SHP77 treated with DMSO at 0.1 percent for 48 hours (cell line): ENCODE results near the gene SYT2.
"Not testable (repeated sequence)": the region's sequence is repeated elsewhere in the genome, so short reads cannot be mapped to it uniquely, and the experiment has no call there.

ENCODE experiments used
- DNase-seq: peaks from one replicate; lab custom pipeline; 2025; lab: John Stamatoyannopoulos, UW

The SYT2 gene

DNA sequence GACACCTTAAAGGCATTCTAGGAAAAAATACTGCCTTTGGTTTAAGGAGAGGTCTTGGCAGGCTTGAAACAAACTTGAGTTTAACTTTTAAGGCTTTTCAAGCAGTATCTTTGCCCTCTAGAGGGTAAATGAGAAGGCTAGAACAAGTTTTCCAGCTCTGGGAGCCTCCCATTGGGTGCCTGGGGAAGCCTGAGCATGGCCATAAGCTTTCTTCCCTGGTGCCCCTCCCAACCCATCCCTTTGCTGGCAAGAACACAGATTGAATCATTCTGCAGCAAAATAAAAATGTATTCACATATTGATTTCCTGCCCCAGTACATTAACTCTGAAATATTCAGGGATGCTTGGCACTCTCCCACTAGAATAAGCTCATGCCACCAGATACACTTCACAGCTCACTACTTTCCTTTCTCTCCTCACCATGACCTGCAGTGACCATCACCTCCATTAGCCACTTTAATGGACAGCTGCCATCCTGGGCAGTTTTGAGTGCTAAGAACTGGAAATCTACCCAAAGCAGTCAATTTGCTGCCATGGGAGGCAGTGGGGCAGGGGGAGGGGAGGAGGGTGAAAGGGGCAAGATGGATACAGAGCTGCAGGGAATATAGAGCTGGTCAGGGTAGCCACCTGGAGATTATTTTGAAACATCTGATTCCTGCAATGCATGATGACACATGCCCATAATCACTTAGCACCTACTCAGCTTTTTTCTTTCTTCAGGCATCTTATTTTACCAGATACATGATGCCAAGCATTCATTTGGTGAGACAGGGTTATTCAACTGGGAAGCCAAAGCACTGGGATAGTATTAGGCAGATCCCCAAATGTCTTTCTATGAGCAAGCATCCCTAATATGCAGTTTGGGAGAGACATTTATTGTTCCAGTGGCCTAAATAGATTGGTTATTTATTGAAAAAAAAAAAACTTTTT lies 140.6 kb downstream of the SYT2 start:
- no peak for DNase-seq

DNA sequence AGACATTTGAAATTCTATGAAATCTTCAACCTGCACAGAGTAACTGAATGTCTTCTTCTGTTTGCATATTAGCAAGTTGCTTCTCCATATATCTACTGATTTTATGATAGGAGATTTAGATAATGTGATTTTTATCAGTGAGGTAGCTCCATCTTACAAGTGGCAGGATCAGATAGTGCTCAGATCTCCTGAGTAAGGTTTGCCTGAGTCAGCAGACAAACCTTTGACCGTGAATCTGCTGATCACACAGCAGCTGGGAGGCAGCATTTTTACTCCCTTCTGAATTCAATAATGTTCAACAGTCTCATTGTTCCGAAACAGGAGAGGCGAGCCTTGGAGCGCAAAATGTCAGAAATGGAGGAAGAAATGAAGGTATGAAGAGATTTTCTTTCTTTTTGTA lies 141.4 kb downstream of the SYT2 start:
- DNase-seq: no peak

DNA sequence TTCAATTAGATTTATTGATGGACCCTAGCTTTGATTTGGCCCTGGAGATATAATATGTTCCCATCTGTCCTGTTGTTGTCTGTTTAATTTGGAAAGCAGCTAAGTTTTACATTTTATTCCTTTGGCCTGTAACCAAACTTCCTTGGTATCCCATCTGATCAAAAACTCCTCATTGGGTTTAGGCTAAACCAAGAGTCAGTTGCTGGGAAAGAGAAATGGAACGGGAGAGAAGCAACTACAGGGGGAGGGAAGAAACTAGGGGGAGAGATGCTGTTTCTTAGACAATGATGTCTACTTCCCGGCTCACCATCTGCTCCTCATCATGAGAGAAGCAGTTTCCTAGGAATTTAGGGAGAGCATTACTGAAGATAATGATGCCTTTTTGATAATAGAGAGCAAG lies 141.8 kb downstream of the SYT2 start:
- DNase-seq: no peak

DNA sequence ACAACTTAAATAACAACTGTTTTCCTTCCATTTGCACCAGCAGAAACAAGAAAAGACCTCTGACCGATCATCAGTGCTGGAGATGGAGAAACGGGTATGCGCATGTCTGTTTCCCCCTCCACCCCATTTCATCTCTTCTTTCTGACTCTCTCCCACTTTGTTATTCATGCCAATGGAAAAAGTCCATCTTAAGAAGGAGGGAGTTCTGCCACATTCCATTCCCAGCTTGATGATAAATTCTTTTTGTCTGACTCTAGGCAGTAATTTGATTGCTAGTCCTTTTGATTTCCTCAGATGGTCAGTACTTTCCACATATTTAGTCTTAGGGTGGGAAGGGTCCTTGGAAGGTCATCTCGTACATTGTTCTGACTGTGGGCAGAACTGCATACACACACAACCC lies 142.5 kb downstream of the SYT2 start:
- DNase-seq: no peak

DNA sequence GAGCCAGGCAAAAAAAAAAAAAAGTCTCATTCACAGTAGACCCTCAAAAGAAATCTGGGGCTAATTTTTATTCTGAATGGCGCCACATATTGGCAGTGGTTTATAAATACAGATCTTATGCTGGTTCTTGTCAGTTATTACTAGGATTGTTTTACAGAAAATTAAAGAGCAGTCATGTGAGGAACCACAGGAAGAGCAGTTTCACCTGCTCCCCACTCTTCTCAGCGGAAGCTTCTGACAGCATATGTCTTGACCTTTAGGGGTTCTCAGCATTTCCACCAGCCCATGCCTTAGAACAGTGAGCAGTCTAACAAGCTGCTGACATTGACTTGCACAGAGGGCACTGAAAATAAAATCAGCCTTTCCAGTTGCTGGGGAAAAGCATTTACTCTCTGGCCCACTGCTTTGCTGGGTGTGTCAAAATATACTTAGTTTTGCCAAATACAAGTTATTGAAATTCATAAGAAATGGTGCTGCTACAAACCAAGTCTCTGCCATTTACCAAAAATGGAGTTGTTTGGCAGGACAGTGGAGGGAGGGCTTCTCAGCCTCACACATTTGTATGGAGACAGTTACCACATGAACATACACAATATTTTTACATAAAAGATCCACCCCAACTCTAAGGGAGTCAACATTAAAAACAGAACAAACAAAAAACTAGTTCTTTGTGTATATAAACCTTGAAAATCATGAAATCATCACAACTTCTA lies 144.2 kb downstream of the SYT2 start:
- no peak for DNase-seq

DNA sequence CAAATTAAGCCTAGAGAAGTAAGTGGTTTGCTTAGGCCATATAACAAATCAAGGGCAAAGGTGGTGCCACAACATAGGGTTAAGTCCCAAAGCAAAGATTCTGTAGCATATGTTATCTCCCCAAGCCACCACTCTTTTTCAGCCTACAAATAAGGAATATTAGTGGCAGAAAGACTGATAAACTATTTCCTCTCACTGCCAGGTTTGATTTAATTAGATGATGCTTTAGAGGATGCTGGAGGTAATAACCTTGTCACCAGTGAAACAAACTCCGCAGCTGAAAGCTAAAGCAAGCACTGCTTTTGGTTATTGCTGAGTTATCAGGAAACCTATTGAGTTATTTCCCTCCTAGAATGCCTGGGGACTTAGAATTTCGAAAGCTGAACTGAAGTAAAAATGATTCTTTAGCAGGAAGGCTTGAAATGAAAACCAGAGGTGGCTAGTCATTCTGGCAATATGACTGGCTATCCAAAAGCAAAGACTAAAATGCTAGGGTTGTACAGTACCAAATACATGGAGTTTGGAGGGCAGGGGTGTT lies 145.2 kb downstream of the SYT2 start:
- DNase-seq: no peak

DNA sequence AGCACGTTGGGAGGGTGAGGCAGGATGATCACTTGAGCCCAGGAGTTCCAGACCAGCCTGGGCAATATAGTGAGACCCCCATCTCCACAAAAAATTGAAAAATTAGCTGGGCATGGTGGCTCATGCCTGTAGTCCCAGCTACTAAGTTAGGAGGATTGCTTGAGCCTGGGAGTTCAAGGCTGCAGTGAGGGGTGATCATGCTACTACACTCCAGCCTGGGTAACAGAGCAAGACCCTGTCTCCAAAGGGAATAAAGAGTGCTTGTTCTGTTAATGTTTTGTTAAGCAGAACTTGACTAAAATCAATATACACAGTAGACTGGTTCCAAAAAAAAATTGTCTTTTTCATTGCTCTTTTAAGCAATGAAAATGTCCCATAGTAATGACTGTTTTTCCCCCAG lies 146.4 kb downstream of the SYT2 start:
- DNase-seq: no peak

DNA sequence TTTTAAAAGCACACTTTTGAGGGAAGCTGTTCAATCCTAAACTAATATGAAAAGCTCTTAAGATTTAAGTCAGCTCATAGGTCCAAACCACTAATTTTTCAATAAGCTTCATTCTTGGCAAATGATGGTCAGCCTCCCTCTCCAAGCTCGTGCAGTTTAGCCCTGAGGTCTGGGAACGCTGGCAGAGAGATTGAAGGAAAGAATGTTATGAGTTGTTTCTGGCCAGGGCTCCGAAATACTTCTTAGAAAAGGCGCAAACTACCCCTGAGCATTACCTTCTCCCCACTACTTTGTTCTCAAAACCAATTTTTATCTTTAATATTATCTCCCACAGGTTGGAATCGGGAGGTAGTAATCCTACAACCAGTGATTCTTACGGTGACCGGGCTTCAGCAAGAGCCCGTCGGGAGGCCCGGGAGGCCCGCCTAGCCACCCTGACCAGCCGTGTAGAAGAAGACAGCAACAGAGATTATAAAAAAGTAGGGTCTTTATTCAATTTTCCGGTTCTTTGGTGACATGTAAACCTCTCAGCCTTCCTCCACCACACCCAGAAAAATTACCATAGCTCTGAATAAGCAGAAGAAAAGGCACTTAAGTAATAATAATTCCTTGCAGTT lies 147.7 kb downstream of the SYT2 start:
- DNase-seq: no peak

DNA sequence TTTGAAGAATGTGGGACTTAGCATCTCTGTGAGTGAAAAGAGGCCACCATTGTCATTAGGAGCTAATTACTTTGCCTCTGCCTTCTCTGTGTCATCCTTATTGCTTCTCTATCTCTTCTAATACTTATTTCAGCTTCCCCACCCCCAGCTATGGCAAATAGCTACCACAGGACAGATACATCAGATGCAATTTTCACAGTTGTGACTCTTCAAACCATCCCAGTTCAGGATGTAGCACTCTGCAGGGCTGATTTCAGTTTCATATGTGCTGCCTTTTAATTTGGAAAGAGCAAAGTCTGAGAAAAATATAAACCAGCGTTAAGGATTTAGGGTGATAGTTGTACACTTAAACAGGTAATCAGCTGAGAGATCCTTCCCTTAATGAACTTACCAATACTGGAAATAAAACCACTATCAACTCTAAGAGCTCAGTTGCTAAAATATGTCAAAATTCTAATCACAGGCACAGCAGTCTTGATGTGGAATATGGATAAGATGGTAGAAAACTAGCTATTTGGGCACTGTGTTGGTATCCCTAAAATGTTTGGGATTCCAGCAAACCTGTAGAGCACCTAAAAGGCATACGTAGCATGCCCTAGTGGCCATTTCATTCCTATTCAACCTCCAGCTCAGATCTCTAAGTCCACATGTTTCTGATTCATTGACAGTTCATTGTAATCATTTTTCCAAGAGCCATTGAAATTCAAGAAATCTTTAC lies 148.4 kb downstream of the SYT2 start:
- no peak for DNase-seq

DNA sequence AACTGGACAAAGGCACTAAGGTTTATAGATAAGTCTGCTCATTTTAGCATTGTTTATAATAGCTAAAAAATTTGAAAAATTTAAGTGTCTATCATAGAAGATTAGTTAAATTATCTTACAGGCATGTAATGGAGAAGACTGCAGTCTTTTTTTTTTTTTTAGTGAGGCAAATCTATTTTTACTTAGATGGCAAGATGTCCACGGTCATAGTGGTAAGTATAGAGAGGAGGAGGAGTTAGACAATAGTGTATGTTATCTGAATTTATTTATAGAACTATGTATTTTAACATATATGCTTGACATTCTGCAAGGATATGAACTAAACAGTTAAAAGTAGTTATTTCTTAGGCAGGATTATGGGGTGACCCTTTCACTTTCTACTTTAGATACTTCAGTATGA lies 149.0 kb downstream of the SYT2 start:
- DNase-seq: no peak

DNA sequence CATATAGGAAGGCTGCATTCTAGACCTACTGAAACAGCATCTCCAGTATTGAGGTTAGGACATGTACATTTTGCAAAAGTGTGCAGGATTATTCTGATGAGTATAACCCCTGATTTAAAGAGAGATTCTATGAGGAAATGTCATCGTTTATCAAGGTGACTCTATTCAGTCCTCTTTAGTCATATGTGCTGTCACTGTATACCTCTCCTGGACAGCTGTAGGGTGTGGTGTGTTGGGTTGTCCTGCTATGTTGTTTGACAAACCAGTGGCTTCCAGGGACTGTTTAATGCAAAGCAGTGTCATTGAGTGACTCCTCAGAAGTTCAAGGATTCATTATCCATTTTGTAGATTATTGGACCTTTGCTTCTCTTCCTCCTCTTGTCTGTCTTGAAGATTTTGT lies 152.6 kb downstream of the SYT2 start:
- DNase-seq: not testable (repeated sequence)

DNA sequence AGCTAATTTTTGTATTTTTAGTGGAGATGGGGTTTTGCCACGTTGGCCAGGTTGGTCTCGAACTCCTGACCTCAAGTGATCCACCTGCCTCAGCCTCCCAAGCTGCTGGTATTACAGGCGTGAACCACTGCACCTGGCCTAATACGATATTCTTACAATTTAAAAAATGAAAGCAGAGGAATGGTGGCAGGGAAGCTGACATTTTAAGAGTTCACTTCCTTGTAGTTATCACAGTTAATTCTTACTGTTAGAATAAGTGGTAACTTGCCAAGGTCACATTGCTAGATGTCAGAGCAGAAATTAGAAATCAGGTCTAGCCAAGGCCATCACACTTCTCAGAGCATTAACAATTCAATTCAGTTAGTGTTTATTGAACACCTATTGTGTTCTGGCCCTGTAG lies 154.2 kb downstream of the SYT2 start:
- not testable (repeated sequence) for DNase-seq

DNA sequence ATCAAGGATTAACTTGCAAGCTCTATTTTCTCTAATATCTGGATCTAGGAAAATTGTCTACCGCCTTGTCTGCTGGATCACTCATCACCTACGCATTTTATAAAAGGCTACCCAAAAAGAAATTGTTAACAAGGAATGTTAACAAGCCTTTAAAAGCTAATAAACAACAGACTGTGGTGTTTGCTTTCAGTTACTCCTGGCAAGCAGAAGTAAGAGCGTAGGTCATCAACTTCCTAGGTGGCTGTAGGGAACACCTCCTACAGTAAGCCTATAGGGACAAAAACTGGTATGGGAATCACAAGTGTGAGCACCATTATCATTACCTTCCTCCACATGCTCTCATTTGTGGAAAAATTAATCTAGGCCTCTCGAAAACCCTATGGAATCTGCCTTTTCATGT lies 155.6 kb downstream of the SYT2 start:
- DNase-seq: not testable (repeated sequence)

DNA sequence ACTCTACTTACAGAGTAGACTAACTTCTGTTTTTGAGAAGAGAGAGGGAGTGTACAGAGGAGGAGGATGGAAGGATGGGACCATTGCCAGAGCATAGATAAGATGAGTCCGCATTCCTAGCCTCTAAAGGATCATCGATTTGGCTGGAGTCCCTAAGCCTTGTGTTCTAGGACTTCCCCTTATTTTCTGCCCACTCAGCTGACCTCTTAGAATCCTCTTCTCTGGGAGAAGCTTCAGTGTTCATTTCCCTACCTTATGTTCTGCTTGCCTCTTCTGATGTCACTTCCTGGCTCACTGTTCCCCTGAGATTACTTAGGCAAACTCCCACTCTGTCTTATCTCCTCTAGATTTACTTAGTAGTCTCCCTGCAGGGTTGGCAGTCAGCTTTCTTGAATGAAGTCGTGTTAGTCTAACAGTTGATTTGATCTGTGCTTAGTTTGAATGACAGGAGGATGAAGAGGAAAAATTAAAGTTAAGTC lies 156.7 kb downstream of the SYT2 start:
- no peak for DNase-seq

DNA sequence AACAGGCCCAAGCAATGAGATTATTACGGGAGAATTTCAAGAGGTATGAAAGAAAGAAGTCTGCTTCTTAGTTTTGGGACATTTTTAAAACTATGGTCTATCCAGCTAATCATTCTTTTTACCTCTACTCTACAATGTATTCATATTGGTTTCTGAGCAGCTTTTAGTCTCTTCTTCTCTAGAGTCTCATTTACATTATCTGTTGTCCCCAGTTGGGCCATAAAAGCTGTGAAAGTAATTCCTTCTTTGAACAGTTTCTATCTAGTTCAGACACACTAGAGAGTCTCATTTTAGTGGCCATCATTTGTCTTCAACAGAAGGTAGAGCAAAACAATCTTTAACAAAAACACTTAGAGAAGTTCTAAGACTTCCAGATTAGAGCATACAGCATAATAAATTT lies 157.2 kb downstream of the SYT2 start:
- DNase-seq: not testable (repeated sequence)

DNA sequence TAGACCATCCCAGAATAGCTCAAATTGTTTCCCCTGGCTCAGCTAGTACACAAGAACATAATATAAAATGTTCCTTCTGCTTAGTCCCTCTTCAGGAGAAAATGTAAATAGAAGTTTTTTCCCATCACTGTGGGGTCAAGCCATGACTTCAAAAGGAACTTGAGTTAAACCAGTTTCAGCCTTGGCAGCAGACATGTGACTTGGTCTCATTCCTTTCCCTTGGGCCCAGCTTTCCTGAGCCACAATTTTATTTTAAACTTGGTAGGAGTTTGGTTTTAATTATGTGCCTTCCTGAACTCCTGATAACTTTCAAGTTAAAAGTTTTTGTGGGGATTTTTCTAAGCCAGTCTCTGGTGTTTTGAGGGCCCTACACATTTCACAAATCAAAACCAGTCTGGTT lies 157.6 kb downstream of the SYT2 start:
- not testable (repeated sequence) for DNase-seq

DNA sequence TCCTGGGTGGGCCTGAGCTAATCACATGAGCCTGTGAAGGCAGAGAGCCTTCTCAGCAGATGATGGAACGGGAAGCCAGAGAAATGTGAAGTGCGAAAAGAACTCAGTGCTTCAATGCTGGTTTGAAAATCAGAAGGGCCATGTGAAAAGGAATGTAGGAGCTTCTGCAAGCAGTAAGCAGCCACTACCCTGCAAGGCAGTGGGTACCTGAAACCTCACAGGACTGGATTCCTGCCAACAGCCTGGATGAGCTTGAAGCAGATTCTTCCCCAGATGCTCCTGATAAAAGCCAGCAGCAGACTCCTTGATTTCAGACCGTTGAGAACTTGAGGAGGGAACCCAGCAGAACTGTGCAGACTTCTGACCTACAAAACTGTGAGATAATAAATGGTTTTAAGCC lies 158.6 kb downstream of the SYT2 start:
- no peak for DNase-seq

DNA sequence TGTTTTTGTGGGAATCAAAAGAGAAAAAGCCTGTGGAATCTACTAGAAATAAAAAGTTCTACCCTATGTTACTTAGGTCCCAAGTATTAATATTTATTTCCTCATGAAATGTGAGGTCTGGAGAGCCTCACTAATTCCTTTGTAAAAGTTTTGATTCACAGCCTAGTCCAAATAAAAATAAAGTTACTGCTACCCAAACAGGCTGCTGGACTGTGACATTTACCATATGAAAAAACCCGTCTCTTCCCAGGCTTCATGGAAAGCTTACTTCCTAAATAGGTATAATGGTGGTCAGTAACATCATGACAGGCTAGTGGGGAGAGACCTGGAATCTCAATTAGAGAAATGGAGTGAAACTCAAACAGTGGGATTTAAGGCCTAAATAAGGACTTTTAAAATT lies 160.2 kb downstream of the SYT2 start:
- not testable (repeated sequence) for DNase-seq

DNA sequence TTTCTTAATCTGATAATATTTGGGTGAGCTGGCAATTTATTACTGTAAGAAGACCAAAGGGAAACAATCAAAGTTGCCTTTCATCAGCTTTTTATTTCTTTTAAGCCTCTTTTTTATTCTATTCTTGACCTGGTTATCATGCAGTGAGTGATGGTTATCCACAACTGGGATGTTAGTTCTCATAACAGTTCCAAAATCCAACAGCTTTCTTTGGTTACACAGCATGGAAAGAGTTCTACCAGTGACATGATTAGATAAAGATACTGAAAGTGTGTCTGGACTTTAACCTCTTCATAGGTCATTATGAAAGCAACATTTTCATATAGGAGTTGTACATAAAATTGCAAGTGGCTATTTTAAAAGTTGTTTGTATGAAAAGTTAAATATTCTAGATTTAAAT lies 163.0 kb downstream of the SYT2 start:
- DNase-seq: no peak

DNA sequence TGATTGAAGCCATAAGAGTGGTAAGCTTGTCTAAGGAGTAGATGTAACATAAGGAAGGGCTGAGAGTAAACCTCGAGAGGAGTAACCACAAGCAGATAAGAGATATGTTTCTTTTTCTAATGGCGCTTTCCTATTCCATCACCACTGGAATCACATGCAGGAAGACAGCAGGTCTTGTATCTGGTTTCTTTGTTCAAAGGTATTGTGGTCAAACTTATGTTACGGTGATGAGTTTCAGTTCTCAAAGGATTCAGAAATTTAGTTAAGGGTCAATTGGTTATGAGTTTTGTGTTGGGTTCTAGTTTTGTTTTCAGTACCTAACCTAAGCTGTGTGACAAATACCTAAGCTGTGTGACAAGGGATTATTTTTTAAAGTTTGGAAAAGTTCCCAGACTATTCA lies 163.5 kb downstream of the SYT2 start:
- DNase-seq: not testable (repeated sequence)

DNA sequence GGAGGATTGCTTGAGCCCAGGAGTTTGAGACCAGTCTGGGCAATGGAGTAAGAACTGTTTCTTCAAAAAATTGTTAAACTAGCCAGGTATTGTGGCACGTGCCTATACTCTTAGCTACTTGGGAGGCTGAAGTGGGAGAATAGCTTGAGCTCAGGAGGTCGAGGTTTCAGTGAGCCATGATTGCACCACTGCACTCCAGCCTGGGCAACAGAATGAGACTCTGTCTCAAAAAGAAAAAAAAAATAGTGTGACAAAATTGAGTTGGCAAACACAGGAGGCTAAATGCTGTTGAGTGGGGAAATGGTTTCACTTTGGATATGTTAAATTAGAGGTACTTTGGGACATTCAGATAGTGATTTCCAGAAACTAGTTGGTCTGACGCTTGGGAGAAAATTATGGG lies 163.9 kb downstream of the SYT2 start:
- not testable (repeated sequence) for DNase-seq
